WTC11 (cell line): ENCODE results near the gene FES.

Experiments used
- CTCF ChIP-seq: fragments of 200-600 bp; IDR thresholded peaks from 2 replicates; pipeline ENCODE4 v1.8.0; 2022; ENCODE audit warnings: antibody characterized with exemption
- ZNF263 ChIP-seq: sonication (generic); formaldehyde crosslinking; IDR thresholded peaks from 2 replicates; pipeline ENCODE4 v1.8.1; 2022; ENCODE audit warnings: low read depth, mild to moderate bottlenecking, moderate library complexity, missing genetic modification reagents

GRCh38 chr15:90864507-90864906 lies 19.8 kb upstream of the FES start:
- no peak for TF ChIP-seq CTCF
- no peak for TF ChIP-seq ZNF263
